Esophagus muscularis mucosa (tissue), 3 donors: Measurements from ENCODE around the gene LRATD1.

Experiments used
- POLR2AphosphoS5 ChIP-seq, 2 donors: sonication (generic); formaldehyde crosslinking; IDR thresholded peaks; one replicate each; pipeline ENCODE4 v1.6.1; 2017; ENCODE audit warnings: antibody characterized with exemption in 2 of 2
- TF ChIP-seq, protein P1 (sequence below), 3 experiments: fragments of 200-600 bp in 2 of 3; fragments of 450-650 bp in 1 of 3; sonication (generic) in 2 of 3; IDR thresholded peaks; one replicate each; pipeline ENCODE4 v1.5.1; 2017 to 2019; ENCODE audit warnings: antibody characterized with exemption in 3 of 3, mild to moderate bottlenecking in 2 of 3, moderate library complexity in 1 of 3

DNA sequence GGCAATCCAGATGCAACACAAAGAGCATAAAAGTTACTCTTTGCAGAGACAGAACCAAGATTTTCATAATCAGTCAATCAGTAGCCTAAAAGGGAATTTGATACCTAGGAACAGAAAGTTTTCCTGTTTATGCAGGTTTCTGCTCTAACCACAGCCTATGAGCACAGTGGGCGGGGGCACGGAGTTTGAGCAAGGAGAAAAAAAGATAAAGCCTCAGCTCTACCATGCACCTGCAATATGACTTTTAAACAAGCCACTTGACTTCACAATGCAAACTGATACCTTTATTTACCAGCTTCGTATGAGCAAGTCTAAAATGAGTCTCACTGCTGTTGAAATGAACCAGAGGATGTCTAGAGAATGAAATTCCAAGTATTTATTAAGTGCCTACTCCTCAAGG is 5.6 kb upstream of the LRATD1 start:
- TF ChIP-seq, protein P1, sequence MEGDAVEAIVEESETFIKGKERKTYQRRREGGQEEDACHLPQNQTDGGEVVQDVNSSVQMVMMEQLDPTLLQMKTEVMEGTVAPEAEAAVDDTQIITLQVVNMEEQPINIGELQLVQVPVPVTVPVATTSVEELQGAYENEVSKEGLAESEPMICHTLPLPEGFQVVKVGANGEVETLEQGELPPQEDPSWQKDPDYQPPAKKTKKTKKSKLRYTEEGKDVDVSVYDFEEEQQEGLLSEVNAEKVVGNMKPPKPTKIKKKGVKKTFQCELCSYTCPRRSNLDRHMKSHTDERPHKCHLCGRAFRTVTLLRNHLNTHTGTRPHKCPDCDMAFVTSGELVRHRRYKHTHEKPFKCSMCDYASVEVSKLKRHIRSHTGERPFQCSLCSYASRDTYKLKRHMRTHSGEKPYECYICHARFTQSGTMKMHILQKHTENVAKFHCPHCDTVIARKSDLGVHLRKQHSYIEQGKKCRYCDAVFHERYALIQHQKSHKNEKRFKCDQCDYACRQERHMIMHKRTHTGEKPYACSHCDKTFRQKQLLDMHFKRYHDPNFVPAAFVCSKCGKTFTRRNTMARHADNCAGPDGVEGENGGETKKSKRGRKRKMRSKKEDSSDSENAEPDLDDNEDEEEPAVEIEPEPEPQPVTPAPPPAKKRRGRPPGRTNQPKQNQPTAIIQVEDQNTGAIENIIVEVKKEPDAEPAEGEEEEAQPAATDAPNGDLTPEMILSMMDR (IDR thresholded peaks at IDR 0.05) = no peak
- TF ChIP-seq POLR2AphosphoS5 (IDR thresholded peaks at IDR 0.05) = no peak
